Upper lobe of left lung (tissue), 4 donors: ENCODE measurements around the gene RIN3.

ENCODE experiments used
- CTCF ChIP-seq, 6 experiments: fragments of 450-650 bp in 4 of 6; fragments of 200-600 bp in 2 of 6; sonication (generic) in 2 of 6; IDR thresholded peaks; one replicate each; pipeline ENCODE4 v1.5.1; 2016 to 2019; ENCODE audit warnings: antibody characterized with exemption in 6 of 6
- POLR2A ChIP-seq, 4 donors: fragments of 450-650 bp; IDR thresholded peaks; one replicate each; pipeline ENCODE4 v1.5.1; 2016 to 2017; ENCODE audit warnings: antibody characterized with exemption in 4 of 4, mild to moderate bottlenecking in 2 of 4
- POLR2AphosphoS5 ChIP-seq, 2 donors: sonication (generic); formaldehyde crosslinking; IDR thresholded peaks; one replicate each; pipeline ENCODE4 v1.5.1; 2017; ENCODE audit warnings: antibody characterized with exemption in 2 of 2

GRCh38 chr14:92609955-92610354 lies 96.4 kb downstream of the RIN3 start:
- TF ChIP-seq CTCF (IDR thresholded peaks at IDR 0.05) (no peak), POLR2AphosphoS5 (IDR thresholded peaks at IDR 0.05) (no peak), POLR2A (IDR thresholded peaks at IDR 0.05) (no peak)
